ENCODE results near the gene SNAPC4.

Gene SNAPC4

GRCh38 chr9:136386018-136386417 lies 14.0 kb downstream of the SNAPC4 start:
- no peak for DNase-seq

GRCh38 chr9:136385015-136385414 lies 15.0 kb downstream of the SNAPC4 start:
- no peak for DNase-seq

GRCh38 chr9:136383436-136383835 lies 16.5 kb downstream of the SNAPC4 start:
- DNase-seq: no peak

GRCh38 chr9:136381966-136382513 lies 17.9 kb downstream of the SNAPC4 start:
- no peak for DNase-seq

- DNase-seq: no peak
These were observed 18.7 kb downstream of the SNAPC4 start for GRCh38 chr9:136381311-136381710.

GRCh38 chr9:136380381-136380780 lies 19.6 kb downstream of the SNAPC4 start:
- DNase-seq: no peak

GRCh38 chr9:136379891-136380290 lies 20.1 kb downstream of the SNAPC4 start:
- no peak for DNase-seq

- DNase-seq: no peak
These were observed 20.6 kb downstream of the SNAPC4 start for GRCh38 chr9:136379401-136379800.

GRCh38 chr9:136379003-136379287 lies 21.0 kb downstream of the SNAPC4 start:
- no peak for DNase-seq

- DNase-seq: no peak
These were observed 21.6 kb downstream of the SNAPC4 start for GRCh38 chr9:136378170-136379002.

GRCh38 chr9:136377341-136378169 lies 22.4 kb downstream of the SNAPC4 start:
- DNase-seq: no peak

- DNase-seq: no peak
These were observed 23.5 kb downstream of the SNAPC4 start for GRCh38 chr9:136376457-136376856.

GRCh38 chr9:136375096-136375495 lies 24.9 kb downstream of the SNAPC4 start:
- no peak for DNase-seq

- no peak for DNase-seq
These were observed 25.8 kb downstream of the SNAPC4 start for GRCh38 chr9:136374183-136374575.

GRCh38 chr9:136373300-136374182 lies 26.4 kb downstream of the SNAPC4 start, which contains the start of gene CARD9:
CARD9 (minus strand) TSS chr9:136373669; CDS start chr9:136372078, 1,591 bp downstream.
- DNase-seq: peak; percentile 83

- peak; percentile 80 for DNase-seq
These were observed 27.2 kb downstream of the SNAPC4 start for GRCh38 chr9:136372561-136373299.

GRCh38 chr9:136372006-136372405 lies 28.0 kb downstream of the SNAPC4 start:
- no peak for DNase-seq

GRCh38 chr9:136371533-136371880 lies 28.5 kb downstream of the SNAPC4 start:
- no peak for DNase-seq

GRCh38 chr9:136370687-136371532 lies 29.1 kb downstream of the SNAPC4 start:
- DNase-seq: no peak

- DNase-seq: no peak
These were observed 29.9 kb downstream of the SNAPC4 start for GRCh38 chr9:136370037-136370436.

GRCh38 chr9:136368190-136368589 lies 31.8 kb downstream of the SNAPC4 start:
- DNase-seq: no peak
